ENCODE data around the gene PRKG1.

- TF ChIP-seq CTCF (IDR thresholded peaks at IDR 0.05; ENCODE audit: insufficient read depth, low read length) (no peak), POLR2AphosphoS5 (IDR thresholded peaks at IDR 0.05; ENCODE audit: low read depth) (no peak), REST (IDR thresholded peaks at IDR 0.05; ENCODE audit: insufficient replicate concordance, low read depth) (no peak)
Measured at GRCh38 chr10:51342381-51342780, 268.1 kb downstream of the PRKG1 start.

Data from HL-60 (cell line).